Astrocyte of the spinal cord (primary cell): Measurements from ENCODE around the gene LRRC75B.
"Not testable (repeated sequence)": the region's sequence is repeated elsewhere in the genome, so short reads cannot be mapped to it uniquely, and the experiment has no call there.

Experiments used
- DNase-seq: peaks from one replicate; pipeline ENCODE4 v3.0.0; 2011; ENCODE audit warnings: low read depth, low spot score
- H3K4me3 ChIP-seq: 2 replicates; pipeline ENCODE4 v1.5.1; 2011; ENCODE audit warnings: low read depth, mild to moderate bottlenecking, low read length, moderate library complexity
- CTCF ChIP-seq: IDR thresholded peaks from 2 replicates; pipeline ENCODE4 v1.5.1; 2012; ENCODE audit warnings: low read depth, mild to moderate bottlenecking, low read length, inconsistent platforms
- in situ Hi-C: cut with HindIII; loops from 2 replicates; pipeline ENCODE4 v1.10.0; 2017; ENCODE audit warnings: low sequenced_read_pairs

Gene LRRC75B

GRCh38 chr22:24553597-24554312, 39.1 kb downstream of the LRRC75B start:
- H3K4me3 ChIP-seq, result peak overlapping the region; percentile 74
- in situ Hi-C loops, result no loop called here
- no peak for TF ChIP-seq CTCF
- DNase-seq, result peak; percentile 3

GRCh38 chr22:24552503-24553286, 40.2 kb downstream of the LRRC75B start:
- in situ Hi-C loops, H3K4me3 ChIP-seq: not testable (repeated sequence)

DNA sequence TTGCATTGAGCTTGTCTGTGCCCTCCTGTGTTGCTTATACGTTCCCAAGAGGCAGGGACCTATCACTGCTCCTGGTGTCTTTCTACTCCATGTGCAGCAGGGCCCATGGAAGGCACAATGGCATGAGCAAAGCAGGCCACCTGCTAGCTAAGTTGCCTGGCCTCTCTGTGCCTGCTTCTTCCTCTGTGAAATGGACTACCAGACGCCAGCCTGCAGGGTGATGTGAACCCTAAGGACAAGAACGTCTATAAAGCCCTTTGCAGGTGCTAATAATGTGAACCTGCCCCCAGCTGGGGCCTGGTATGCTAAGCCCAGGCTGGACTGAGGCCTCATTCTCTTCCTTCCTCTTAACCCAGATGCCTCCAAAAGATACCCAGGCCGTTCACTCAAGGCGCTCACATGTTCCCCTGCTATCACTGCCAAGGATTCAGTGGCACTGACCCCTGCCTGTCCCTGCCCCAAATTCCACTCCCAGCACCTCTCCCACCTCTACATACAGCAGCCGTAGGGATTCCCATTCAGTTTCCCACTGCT, 41.9 kb downstream of the LRRC75B start:
- no peak overlapping the region for H3K4me3 ChIP-seq

More at GRCh38 chr22:24552503-24553286, 40.2 kb downstream of the LRRC75B start:
- not testable (repeated sequence) for DNase-seq

GRCh38 chr22:24550028-24550901, 42.6 kb downstream of the LRRC75B start:
- in situ Hi-C loops, result no loop called here
- no peak overlapping the region for H3K4me3 ChIP-seq
- TF ChIP-seq CTCF, result no peak
- DNase-seq, result no peak

More for the DNA sequence above, 41.9 kb downstream of the LRRC75B start:
- DNase-seq, result no peak
- no peak for TF ChIP-seq CTCF
- in situ Hi-C loops, result no loop called here

GRCh38 chr22:24548812-24549211, 44.1 kb downstream of the LRRC75B start:
- DNase-seq, result no peak
- H3K4me3 ChIP-seq, result no peak overlapping the region
- TF ChIP-seq CTCF, result no peak
- in situ Hi-C loops, result no loop called here

DNA sequence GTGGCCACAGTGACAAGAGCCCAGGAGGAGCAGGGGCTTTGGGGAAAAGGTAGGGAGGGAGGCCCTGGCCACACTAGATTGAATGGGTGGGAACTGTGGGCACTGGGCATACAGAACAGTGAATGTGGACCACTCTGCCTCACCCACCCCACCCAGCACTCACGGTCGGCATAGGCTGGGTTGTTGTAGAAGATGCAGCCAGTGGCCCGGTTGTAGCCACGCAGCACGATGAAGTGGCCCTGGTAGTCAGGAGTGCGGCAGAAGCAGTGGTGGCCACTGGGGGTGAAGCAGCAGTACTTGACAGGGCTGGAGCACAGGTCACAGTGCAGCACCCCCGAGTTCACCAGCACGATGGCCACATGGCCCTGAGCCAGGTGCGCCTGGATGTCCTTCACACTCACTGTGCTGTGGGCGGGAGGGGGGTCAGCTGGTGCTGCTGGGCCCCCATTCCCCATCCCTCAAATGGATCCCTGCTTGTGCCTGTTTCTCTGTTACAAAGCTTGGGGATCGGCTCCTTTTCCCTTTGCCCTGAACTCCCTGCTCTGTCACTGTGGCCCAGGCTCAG, 49.1 kb downstream of the LRRC75B start:
- in situ Hi-C loops, result no loop called here
- no peak for DNase-seq
- no peak overlapping the region for H3K4me3 ChIP-seq
- no peak for TF ChIP-seq CTCF
